HG02798 (cell line): ENCODE results near the gene NCL.
"Not testable (repeated sequence)": the region's sequence is repeated elsewhere in the genome, so short reads cannot be mapped to it uniquely, and the experiment has no call there.

Experiments used
- ATAC-seq: cut with Tn5 transposase; IDR thresholded peaks from one replicate; pipeline ENCODE4 v1.9.1; 2021; ENCODE audit warnings: mild to moderate bottlenecking; ENCODE audit not compliant: unreplicated experiment, poor library complexity

Gene NCL

GRCh38 chr2:231467613-231468530 is 3.6 kb upstream of the NCL start:
- no peak for ATAC-seq

- ATAC-seq: no peak
These were observed 2.8 kb upstream of the NCL start for GRCh38 chr2:231467016-231467545.

GRCh38 chr2:231464576-231465540 is 574 bp upstream of the NCL start:
- ATAC-seq: no peak

DNA sequence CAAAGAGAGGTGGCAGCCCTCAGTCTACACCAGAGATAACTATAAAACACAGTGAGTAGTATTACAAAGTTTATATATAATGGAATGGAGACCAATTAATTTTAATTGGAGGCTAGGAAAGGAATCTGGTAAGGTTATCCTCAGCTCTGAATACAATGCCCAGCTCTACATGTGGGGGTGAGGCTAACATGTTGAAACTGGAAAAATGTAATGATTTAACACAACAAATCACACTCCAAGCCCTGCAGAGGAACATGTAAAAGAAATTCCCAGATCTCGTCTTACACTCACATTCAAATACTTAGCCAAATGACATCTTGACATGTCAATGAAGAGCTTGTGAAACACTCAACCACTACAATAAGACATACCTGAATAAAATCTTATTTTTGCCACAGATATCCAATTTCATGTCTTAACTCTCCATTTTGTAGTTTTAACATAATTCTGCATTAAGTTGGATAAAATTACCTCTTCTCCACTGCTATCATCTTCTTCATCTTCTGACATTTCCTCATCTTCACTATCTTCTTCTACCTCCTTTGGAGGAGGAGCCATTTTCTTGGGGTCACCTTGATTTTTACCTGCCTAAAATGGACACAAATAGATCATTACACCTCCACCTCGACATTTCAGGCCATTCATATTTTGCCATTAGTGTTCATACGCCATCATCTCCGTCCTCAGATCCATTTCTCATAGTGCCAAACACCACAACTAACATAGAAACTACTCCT is 1.4 kb downstream of the NCL start:
- ATAC-seq: no peak

DNA sequence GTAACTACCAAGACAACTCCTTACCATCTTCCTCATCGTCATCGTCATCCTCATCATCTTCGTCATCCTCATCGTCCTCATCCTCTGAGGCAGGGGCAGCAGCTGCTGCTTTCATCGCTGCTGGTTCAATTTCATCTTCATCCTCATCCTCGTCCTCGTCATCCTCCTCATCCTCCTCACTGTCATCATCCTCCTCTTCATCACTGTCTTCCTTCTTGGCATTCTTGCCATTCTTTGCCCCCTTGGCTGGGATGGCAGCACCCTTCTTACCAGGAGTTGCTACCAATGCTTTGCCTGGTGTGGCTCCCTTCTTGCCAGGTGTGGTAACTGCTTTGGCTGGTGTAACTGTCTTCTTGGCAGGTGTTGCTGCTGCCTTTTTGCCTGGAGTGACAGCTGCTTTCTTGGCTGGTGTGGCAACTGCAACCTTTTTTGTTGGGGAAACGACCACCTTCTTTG is 2.7 kb downstream of the NCL start:
- no peak for ATAC-seq

DNA sequence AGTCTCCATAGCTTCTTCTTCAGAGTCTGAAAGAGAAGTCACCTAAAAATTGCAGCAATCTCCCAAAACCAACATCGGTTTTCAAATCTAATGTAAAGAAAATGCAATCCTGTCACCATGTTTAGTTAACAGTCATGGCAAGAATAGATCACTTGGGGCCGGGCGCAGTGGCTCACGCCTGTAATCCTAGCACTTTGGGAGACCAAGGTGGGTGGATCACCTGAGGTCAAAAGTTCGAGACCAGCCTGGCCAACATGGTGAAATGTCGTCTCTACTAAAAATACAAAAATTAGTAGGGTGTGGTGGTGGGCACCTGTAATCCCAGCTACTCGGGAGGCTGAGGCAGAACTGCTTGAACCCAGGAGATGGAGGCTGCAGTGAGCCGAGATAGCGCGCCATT is 3.4 kb downstream of the NCL start:
- not testable (repeated sequence) for ATAC-seq

DNA sequence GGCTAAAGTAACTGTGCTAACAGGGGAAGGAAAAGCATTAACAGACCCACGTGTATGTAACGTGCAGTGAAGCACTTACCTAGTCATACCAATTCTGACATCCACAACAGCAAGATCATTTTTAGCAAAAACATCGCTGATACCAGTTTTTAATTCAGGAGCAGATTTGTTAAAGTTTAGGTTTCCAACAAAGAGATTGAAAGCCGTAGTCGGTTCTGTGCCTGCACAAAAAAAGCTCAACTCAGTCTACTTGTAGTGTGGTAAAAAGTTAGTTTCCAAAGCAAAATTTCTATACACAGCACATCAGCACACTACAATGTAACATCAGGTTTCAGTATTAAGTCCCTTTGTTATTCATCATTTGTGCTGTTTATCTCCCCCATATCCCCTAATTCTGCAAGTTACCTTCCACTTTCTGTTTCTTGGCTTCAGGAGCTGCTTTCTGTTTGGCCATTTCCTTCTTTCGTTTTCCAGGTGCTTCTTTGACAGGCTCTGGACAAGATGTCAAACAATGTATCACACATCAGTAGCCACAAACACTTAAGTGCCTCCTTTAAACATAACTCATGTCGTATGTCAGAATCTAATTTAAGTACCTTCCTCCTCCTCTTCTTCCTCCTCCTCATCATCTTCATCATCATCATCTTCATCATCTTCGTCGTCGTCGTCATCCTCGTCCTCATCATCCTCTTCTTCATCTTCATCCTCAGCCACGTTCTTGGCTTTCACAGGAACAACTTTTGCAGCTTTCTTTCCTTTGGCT is 4.0 kb downstream of the NCL start:
- no peak for ATAC-seq

DNA sequence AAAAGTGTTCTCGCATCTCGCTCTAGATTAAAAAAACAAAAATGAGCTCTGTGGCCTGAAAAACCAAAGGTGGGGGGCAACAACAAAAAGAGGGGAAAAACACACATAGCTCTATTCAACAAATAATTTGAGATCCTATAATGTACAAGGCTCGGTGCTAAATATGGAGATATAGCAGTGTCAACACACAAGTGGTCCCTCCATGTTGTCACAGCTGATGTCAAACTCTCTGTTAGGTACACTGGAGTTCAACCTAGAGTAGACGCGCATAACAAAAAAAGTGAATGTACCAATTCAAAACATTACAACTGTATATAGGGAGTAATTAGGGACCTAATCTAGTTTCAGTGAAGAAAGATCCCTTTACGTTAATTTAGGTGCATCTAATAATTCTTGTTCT is 5.9 kb downstream of the NCL start:
- no peak for ATAC-seq

DNA sequence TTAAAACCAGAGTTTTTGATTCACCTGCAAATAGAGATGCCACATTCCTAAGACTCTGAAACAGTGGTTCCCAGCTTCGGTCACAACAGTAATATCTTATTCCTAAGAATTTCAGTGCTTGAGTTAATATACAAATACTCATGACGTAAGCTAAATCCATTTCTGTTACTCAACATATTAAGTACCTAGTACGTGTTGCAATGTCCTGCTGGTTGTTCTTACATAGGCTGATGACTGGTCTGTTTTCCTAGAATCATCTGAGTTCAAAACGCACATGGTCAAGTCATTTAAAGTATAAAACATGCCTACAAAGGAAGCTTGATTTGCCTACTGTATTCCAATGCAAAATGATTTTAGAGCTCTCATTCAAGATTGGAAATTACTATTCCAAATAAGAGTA is 7.2 kb downstream of the NCL start:
- no peak for ATAC-seq

- ATAC-seq: no peak
These were observed 7.8 kb downstream of the NCL start for GRCh38 chr2:231456295-231457004.

GRCh38 chr2:231455890-231456289 is 8.4 kb downstream of the NCL start:
- no peak for ATAC-seq

DNA sequence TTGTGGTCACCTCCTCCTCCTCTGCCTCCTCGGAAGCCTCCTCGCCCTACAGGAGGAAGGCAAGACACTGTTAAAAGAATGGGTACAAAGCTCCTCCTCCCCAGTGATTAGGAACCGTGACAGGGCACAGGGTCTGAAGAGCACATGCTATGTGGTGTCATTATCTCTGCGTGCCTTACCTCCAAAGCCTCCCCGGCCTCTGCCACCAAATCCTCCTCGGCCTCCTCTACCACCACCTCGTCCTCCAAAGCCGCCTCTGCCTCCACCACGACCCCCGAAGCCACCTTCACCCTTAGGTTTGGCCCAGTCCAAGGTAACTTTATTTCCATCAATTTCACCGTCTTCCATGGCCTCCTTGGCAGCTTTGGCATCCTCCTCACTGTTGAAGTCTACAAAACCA is 9.1 kb downstream of the NCL start:
- ATAC-seq: no peak

- no peak for ATAC-seq
These were observed 9.9 kb downstream of the NCL start for GRCh38 chr2:231454361-231454791.

GRCh38 chr2:231452799-231453508 is 11.3 kb downstream of the NCL start:
- no peak for ATAC-seq

DNA sequence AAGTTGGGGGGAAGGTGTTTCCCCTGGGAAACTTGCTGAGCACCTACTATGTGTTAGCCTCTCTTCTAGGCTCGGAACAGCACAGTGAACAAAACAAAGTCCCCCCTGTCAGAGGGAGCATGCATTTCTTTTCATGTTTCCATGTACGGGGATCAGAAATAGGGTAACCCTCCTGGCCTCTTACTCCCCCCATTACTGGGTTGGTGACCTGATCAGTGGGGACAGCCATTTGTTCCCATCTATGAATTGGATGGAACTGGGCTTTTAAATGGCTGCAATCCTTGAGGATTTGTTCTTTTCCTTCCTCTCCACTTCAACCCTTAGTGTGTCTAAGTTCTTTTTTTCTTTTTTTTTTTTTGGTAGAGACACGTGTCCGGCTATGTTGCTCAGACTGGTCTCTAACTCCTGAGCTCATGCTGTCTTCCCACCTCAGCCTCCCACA is 13.7 kb downstream of the NCL start:
- no peak for ATAC-seq

- no peak for ATAC-seq
These were observed 14.7 kb downstream of the NCL start for GRCh38 chr2:231449503-231450054.

GRCh38 chr2:231436957-231437356 is 27.3 kb downstream of the NCL start:
- no peak for ATAC-seq

DNA sequence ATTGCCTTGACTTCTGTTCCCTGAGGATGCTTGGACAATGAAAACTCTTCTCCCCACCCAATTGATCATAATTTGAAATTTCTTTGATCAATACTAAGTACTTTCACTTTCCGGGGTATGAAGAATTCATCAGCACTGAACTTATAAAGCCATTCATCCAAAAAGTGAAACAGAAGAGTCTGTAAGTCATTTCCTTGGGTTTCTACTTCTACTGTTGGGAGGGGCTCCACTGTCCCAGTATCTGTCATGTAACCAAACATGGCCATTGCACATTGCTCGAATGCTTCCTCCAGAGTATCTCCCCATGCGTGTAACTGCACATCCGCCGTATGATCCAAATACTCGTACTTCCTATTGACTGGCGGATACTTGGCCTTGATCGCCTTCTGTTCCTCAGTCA is 30.3 kb downstream of the NCL start:
- ATAC-seq: no peak
